Keratinocyte (primary cell): Measurements from ENCODE around the gene CALCOCO1.

Source experiments
- EZH2 ChIP-seq: IDR thresholded peaks from one replicate; pipeline ENCODE4 v1.6.1; 2012; ENCODE audit warnings: inconsistent platforms, mild to moderate bottlenecking, low read length, moderate library complexity
- TF ChIP-seq, protein P1 (sequence below), 3 experiments: IDR thresholded peaks in 1 of 3; conservative IDR thresholded peaks in 1 of 3; optimal IDR thresholded peaks in 1 of 3; 2 replicates in 2 of 3; 3 replicates in 1 of 3; pipeline versions ENCODE3 to v1.5.1; 2011; ENCODE audit warnings: low read length in 3 of 3, mild to moderate bottlenecking in 3 of 3, moderate library complexity in 2 of 3, control low read depth in 1 of 3, inconsistent platforms in 1 of 3; ENCODE audit not compliant: insufficient read depth in 2 of 3; ENCODE audit errors: extremely low read depth in 1 of 3

DNA sequence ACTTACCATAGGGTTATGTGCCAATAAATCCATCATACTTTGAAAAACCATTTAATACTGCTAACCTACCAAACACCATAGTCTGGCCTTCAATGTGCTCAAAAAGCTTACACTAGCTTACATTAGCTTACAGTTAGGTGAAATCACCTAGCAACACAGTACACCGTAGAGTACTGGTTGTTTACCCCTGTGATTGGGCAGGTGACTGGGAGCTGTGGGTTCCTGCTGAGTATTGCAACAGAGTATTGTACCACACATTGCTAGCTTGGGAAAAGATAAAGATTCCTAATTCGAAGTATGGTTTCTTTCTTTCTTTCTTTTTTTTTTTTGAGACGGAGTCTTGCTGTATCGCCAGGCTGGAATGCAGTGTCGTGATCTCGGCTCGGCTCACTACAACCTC lies 56.9 kb downstream of the CALCOCO1 start:
- TF ChIP-seq, protein P1, sequence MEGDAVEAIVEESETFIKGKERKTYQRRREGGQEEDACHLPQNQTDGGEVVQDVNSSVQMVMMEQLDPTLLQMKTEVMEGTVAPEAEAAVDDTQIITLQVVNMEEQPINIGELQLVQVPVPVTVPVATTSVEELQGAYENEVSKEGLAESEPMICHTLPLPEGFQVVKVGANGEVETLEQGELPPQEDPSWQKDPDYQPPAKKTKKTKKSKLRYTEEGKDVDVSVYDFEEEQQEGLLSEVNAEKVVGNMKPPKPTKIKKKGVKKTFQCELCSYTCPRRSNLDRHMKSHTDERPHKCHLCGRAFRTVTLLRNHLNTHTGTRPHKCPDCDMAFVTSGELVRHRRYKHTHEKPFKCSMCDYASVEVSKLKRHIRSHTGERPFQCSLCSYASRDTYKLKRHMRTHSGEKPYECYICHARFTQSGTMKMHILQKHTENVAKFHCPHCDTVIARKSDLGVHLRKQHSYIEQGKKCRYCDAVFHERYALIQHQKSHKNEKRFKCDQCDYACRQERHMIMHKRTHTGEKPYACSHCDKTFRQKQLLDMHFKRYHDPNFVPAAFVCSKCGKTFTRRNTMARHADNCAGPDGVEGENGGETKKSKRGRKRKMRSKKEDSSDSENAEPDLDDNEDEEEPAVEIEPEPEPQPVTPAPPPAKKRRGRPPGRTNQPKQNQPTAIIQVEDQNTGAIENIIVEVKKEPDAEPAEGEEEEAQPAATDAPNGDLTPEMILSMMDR (optimal IDR thresholded peaks at IDR 0.05 in 1 of 3, IDR thresholded peaks at IDR 0.05 in 1 of 3, conservative IDR thresholded peaks at IDR 0.05 in 1 of 3; ENCODE audit: extremely low read depth in 1 of 3, insufficient read depth in 2 of 3, low read length in 3 of 3): no peak
- no peak for TF ChIP-seq EZH2
